GM23338 (cell line): ENCODE measurements around the gene CDC14A.

Experiments used
- CREB1 ChIP-seq: fragments of 250-450 bp; sonication (Bioruptor Pico); IDR thresholded peaks from 2 replicates; pipeline ENCODE4 v1.5.0; 2020; ENCODE audit warnings: low read depth, mild to moderate bottlenecking, moderate library complexity
- CTCF ChIP-seq, 2 experiments: fragments of 200-600 bp in 1 of 2; sonication (generic) in 1 of 2; conservative IDR thresholded peaks; 2 replicates each; pipeline versions ENCODE4 v1.5.1 to v1.6.1; 2016 to 2017; ENCODE audit warnings: antibody characterized with exemption in 2 of 2, low read depth in 2 of 2, mild to moderate bottlenecking in 2 of 2, moderate library complexity in 1 of 2
- ETS1 ChIP-seq: IDR thresholded peaks from 2 replicates; pipeline ENCODE4 v1.6.1; 2016; ENCODE audit warnings: antibody characterized with exemption
- EZH2 ChIP-seq: fragments of 200-600 bp; sonication (generic); IDR thresholded peaks from one replicate; pipeline ENCODE4 v1.8.0; 2017; ENCODE audit warnings: antibody characterized with exemption, mild to moderate bottlenecking, low read depth; ENCODE audit not compliant: unreplicated experiment
- EZH2phosphoT487 ChIP-seq: fragments of 200-600 bp; sonication (generic); IDR thresholded peaks from one replicate; pipeline ENCODE4 v1.8.1; 2018; ENCODE audit warnings: antibody characterized with exemption; ENCODE audit not compliant: unreplicated experiment
- JUNB ChIP-seq: IDR thresholded peaks from one replicate; pipeline ENCODE4 v1.6.1; 2016; ENCODE audit warnings: antibody characterized with exemption; ENCODE audit not compliant: unreplicated experiment
- NANOG ChIP-seq: IDR thresholded peaks from 2 replicates; pipeline ENCODE4 v1.6.1; 2016; ENCODE audit warnings: antibody characterized with exemption, borderline replicate concordance
- POLR2AphosphoS5 ChIP-seq: IDR thresholded peaks from 2 replicates; pipeline ENCODE4 v1.6.1; 2016; ENCODE audit warnings: antibody characterized with exemption, low read depth
- REST ChIP-seq: IDR thresholded peaks from one replicate; pipeline ENCODE4 v1.6.1; 2018; ENCODE audit warnings: antibody characterized with exemption; ENCODE audit not compliant: unreplicated experiment
- STAT1 ChIP-seq: IDR thresholded peaks from one replicate; pipeline ENCODE4 v1.6.1; 2016; ENCODE audit warnings: antibody characterized with exemption; ENCODE audit not compliant: unreplicated experiment
- ZNF114 ChIP-seq: fragments of 250-450 bp; sonication (Bioruptor Pico); IDR thresholded peaks from 2 replicates; pipeline ENCODE4 v1.5.0; 2020; ENCODE audit warnings: mild to moderate bottlenecking, moderate library complexity
- ZNF331 ChIP-seq: fragments of 250-450 bp; sonication (Bioruptor Pico); IDR thresholded peaks from 2 replicates; pipeline ENCODE4 v1.5.0; 2020; ENCODE audit warnings: low read depth, mild to moderate bottlenecking, moderate library complexity
- ZNF462 ChIP-seq: fragments of 250-450 bp; sonication (Bioruptor Pico); IDR thresholded peaks from 2 replicates; pipeline ENCODE4 v1.5.0; 2020; ENCODE audit warnings: mild to moderate bottlenecking, moderate library complexity

- TF ChIP-seq CTCF (conservative IDR thresholded peaks at IDR 0.05; ENCODE audit: low read depth in 2 of 2): no peak
- no peak for TF ChIP-seq POLR2AphosphoS5
- no peak for TF ChIP-seq EZH2
- no peak for TF ChIP-seq CREB1 (CRISPR knock-in tag)
- no peak for TF ChIP-seq EZH2phosphoT487
- no peak for TF ChIP-seq NANOG
- TF ChIP-seq REST: no peak
- no peak for TF ChIP-seq ETS1
- TF ChIP-seq JUNB: no peak
- TF ChIP-seq ZNF331 (CRISPR knock-in tag): no peak
- no peak for TF ChIP-seq ZNF462 (CRISPR knock-in tag)
- TF ChIP-seq STAT1: no peak
- no peak for TF ChIP-seq ZNF114
Observed at GRCh38 chr1:100496896-100497295, 144.6 kb downstream of the CDC14A start.
